Stimulated activated CD8-positive, alpha-beta memory T cell treated with anti-CD3 and anti-CD28 coated beads, Interleukin-15, amount 100 ng/mL, for 1 hour (primary cell): ENCODE results near the gene EEFSEC.

ENCODE experiments used
- DNase-seq: peaks from one replicate; pipeline ENCODE4 v3.0.0-alpha.2; 2020; ENCODE audit warnings: low read depth

The EEFSEC gene

DNA sequence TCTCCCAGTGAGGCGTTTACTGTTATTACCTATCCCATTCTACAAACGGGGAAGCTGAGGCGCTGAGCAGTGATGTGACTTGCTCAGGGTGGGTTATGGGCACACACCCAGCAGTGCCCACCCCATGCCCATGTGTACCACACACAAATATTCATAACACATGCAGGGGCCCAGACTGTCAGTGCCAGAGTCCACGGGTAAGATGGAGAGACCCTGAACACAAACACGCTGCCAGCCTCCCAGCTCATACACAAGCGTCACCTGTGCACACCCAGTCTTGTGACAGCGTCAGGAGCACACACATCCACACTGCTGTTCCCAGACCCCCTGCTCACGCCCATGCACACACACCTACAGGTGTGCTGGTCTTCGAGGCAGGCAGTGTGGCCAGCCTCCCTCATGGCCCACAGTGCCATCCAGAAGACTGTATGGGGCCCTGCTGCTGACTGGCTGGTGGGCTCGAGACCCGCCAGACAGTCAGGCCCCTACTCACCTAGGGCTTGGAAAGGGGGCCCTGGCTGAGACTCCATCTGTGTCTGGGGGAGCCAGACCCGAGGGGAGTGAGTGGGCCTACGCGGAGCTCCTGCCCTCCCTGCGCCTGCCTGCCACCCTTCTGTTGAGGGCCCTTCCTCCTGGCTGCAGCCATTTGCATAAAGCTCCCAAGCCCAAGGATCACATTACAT, 274.0 kb downstream of the EEFSEC start:
- DNase-seq = no peak

DNA sequence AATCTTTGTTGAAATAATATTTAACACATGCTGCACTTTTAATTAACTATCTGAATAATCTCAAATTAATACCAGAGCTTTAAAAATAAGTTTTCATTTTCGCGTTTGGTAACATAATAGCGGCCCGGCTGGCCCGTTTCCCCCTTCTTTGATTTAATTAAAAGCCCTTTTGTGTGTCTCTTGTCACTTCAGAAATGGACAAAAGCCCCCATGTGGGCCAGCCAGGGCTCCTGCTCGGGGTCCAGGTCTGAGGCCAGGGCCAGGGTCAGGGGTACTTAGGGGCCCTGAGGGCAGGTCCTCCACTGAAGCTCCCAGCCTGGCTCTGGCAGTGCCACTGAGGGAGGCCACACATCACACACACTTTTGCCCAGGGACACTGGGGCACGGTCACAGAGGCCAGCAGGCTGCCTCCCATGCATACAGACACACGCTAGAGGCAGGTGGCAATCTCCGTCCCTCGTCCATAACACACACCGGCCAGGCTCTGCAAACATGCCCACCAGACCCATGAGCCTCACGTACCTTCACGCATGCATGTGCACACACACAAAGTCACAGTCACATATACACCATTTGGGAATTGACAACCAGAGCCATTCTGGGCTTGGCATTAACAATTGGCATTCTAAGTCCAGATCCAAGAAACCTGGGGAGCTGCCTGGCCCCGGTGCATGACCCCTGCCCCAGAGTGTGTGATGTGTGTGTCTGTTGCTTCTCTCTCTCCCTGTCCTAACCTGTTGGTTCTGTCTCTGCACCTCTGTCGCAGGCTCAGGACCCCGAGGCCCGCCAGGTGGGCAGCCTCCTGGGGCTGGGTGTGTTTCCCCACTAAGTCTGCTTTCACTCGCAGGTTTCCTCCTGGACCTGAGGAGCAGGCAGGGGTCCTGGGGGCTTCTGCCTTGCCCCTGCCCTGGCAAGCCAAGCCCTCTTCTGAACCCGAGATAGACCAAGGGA, 274.9 kb downstream of the EEFSEC start:
- DNase-seq = no peak

DNA sequence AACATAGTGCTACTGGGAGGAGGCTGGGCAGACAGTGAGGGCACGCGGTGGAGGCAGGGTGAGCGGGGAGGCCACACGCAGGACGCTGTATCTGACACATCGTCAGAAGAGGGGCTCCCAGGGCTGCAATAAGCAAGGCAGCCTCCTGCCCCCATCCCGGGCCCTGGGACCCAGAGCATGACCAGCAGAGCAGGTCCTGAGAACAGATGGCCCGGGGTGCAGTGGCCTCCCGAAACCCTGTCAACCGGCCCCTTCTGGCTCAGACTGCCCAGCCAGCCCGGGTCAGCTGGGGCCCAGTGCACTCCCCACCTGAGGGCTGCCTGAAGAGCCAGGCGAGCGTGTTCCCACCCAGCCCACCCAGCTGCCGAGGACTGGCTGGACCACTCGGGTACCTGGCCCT, 276.0 kb downstream of the EEFSEC start:
- no peak for DNase-seq

DNA sequence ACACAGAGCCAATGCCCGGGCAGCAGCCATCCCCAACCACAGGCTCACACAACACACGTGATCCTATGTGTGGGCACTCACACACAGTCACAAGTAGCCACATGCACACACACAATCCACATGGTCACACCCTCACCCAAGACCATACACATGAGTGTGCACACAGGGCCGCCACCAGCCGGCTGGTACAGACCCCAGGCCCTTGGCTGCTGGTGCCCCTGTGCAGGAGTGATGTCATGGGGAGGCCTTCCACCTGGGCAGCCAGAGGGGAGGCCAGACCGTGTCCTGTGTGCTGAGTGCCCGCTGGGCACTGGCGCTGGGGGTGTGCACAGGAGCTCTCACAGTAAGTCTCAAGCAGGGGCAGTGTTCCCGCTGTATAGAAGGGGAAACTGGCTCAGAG, 276.5 kb downstream of the EEFSEC start:
- DNase-seq = no peak

DNA sequence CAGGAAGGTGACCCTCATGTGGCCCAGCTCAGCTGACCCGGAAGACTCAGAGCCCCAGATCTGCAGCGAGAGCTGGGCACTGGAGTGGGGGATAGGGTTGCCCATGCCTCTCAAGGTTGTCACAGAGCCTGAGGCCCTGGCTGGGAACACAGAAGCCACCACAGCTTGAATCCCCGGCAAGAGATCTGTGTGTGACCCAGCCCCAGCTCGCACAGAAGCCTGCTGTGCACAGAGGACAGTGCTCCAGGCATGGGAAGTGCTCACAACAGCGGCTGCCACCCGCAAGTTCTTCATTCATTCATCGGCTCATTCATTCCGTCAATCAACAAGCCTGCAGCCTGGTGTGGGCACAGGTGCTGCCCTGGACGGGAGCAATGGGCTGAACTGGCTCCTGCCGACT, 277.0 kb downstream of the EEFSEC start:
- DNase-seq = no peak

DNA sequence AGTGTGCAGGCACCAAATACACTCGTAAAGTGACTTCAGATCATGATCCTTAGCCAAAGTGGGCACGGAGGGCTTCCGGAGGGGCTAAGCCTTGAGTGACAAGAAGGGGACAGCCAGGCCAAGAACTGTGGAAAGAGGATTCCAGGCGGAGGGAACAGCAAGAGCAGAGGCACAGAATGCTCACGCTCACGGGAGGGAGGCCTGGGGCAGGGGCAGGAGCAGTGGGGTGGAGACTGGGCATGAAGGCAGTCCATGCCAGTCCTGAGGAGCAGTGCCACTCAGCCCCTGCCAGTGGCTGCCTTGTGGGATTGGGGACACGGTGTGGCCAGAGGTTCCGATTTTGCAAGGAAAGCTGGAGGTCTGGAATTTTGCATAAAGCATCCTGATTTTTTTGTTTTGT, 277.4 kb downstream of the EEFSEC start:
- DNase-seq = no peak

DNA sequence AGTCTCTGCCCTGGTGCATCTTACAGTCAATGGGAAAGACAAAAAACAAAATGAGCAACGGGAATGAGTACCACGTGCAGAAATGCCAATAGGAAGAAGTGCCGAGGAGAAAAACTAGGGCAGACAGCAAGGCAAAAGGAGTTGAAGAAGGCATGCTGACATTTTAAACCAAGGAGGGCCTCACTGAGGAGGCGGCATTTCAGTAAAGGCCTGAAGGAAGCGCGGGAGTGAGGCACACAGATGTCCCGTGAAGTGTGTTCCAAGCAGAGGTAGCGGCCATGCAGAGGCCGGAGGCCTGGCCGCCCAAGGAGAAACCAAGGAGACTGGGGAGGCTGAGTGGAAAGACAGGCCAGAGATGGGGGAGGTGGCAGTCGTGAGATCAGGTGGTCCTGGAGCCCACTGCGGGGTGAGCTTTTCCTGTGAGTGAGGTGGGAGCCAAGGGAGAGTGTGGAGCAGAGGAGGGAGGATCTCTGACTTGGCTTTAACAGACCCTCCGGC, 278.6 kb downstream of the EEFSEC start:
- DNase-seq = no peak

DNA sequence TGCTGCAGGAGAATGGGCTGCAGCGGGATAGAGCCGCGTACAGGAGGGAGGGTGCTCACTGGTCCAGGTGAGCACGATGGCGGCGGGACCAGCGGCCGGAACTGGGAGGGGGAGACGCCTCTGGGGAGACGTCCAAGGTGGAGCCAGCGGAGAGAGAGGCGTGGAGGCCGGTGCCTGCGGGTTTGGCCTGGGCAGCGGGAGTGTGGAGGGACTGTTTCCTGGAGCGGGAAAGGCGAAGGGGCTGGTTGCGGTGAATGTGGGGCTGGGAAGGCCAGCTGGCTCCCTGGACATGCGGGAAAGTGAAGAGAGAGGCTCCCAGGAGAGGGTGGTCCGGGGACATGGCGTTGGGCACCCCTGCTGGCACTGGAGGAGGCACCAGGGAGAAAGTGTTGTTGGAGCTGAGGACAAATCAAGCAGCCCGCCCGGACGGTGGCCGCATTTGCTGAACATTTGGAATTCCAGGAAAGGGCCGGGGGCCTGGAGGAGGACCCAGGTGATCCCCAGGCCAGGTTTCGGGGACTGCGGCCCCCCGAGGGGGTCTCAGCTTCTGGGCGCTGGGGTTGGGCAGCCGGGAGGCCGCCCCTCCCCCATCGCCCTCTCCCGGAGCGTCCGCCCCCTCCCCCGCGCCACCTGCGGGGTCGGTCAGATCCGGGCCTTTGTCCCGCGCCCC, 279.2 kb downstream of the EEFSEC start:
- DNase-seq = no peak

DNA sequence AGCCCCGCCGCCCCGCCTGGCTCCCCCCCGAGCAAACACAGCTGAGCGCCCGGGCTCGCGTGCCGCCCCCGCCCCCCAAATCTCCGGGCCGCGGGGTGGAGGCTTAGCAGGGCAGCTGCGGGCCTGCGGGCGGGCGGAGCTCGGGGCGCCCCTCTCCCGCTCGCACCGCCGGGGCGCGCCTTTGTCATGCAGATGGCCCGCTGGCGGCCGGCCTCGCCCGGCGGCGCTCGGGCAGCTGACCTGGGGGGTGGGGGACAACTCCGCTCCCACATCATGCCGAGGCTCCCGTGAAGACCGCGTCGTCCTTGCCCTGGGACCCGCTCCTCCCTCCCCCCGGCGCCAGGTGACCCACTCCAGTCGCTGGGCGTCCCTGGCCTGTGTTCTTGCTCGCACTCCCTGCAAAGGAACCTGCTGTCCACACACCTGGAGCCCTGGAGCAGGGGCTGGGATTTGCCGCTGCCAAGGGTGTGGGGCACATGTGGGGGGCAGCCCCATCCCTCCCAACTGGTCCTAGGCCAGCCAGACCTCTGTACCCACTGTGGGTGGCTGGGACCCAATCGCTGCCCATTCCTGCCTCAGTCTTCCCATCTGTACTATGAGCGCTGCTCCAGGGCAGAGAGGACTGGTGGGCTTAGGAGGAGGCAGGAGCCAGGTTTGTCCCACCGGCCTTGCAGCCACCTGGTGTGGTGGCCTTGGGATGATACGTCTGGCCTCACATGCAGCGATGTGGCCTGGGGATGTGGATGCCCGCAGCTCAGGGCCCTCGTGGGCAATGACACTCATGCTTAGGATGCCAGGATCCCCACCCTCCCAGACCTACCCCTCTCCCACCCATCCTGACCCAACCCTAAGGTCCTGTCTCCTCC, 279.9 kb downstream of the EEFSEC start:
- no peak for DNase-seq

DNA sequence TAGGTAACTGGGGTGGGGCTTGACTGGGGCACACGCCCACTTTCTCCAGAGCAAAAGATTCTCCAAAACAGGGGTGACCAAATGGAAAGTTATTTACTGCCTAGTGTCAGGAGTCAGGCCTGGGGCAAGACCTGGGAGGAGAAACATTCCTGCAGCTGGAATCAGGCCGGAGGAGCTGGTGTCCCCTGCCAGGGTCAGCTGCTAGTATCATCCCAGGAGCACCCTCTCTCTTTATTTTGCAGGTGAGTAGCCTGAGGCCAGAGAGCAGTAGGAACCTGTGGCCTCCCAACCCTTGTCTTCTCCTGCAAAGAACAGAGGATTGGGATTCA, 280.5 kb downstream of the EEFSEC start:
- DNase-seq = no peak

DNA sequence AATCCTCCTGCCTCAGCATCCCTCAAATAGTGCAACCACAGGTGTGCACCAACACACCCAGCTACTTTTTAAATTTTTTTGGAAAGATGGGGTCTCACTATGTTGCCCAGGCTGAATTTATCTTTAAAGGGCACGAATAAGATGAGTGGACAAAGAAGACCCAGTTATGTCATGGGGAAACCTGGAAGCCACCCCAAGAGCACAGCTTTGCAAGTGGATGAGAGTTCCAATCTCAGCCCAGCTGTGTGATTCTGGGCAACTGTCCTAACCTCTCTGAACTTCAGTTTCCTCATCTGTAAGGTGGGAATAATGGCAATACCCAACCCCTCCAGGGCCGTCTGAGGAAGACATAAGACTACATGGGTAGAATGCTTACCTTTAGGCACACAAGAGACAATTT, 281.2 kb downstream of the EEFSEC start:
- no peak for DNase-seq

DNA sequence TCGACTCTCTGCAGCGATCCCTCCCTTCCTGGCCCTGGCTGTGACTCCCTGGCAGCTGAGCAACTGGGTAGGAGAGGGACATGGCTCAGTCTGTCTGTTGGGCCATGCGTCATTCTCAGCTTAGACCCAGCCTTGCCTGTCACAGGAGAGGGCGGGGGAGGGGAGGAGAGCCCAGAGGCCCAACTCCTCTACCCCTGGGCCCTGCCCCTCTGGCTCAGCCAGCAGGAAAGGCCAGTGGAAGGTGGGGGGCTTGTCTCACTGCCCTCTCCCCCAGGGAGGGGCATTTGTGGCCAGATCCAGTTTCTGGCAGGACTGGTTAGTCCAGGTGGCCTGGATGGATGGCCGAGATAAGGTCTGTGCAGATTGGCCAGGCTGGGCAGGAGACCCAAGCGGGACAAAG, 281.8 kb downstream of the EEFSEC start:
- DNase-seq = no peak

DNA sequence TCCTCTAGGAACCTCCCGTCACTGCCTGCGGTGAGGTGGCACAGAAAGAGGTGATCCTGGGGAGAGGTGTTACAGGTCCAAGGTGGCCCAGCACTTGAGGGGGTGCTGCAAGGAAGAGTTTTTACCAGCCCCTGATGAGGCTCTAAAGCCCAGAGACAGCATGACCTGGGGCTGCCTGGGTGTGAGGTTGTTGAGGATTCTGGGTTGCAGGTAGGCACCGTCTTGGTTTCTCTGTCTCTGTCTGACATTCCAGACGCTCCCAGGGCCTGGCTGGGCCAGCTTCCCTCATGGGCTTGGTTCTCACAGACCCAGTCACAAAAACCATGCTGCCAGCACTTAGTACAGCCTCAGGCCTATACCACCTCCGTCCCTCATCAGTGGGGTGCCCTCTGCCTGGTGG, 282.3 kb downstream of the EEFSEC start:
- DNase-seq = no peak

DNA sequence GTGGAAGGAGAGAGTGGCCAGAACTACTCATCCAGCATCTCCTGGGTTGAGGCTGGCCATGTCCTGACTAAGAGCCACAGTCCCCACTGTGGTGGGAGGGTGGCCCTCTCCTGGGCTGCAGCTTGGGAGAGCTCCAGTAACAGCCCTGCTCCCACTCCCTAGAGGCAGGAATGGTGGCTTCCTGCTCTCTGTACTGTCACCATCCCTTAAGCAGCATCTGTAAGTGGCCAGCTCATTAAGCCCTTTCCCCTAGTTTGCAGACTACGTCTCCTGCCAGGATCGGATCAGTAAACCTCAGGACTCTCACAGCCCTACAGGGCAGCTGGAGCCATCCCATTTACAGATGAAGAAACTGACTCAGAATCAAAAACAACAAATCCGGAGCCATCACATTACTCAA, 282.9 kb downstream of the EEFSEC start:
- DNase-seq = no peak

DNA sequence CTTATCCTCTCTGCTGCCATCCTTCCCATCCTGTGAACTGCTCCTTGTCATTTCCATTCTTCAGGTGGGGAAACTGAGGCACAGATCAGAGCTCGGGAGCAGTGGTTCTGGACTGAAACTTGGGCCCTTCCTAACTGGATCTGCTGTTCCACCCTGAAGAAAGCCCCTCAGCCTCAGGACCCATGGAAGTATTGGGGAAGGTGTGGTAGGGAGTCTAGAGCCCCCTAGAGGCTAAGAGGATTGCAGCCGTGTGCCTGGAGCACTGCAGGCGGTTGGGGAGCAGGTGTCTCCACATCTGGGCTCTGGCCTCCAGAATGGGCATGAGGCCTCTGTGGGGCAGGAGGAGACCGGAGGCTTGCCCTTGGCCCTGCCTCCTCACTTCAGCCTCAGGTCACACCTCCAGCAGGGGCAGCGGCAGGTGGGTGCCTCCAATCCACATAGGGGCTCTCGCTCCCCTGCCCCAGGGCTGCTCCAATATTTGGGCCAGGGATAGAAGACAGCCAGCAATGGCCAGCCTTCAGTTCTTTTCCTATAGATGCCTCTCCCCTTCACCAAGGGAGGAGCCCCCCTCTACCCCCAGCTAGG, 285.3 kb downstream of the EEFSEC start:
- no peak for DNase-seq

DNA sequence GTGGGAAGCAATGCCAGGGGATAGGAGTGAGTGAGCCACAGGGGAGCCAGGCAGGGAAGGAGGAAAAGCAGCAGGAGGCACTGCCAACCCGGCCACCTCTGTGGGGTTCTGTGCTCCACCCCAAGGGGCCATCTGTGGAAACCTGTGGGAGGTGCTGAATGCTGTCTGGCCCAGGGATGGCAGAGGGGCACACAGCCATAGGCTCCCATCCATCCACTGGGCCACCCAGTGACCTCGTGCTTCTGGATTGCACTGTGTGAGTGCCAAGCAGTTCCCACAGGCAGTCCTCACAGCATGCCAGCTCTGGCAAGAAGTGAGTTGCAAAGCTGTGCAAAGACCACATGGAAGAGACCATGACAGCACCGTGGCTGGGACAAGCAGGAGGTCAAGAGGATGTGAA, 285.9 kb downstream of the EEFSEC start:
- DNase-seq = no peak

DNA sequence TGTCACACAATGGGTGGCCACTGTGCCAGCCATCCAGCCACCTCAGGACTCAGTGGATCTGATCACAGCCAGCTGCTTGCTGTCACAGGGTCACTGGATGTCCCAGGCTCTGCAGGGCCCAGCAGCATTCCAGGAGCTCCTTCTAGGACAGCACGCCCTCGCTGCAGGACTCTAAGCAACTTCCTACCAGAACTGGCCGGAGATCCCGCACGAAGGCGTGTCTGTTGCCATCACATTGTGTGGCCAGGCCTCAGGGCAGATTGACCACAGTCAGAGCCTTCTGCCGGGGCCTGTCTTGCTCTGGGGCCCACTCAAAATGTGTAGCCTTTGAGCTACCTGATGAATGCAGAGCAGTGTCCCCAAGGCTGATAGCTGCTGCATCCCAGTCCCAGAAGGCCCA, 288.8 kb downstream of the EEFSEC start:
- no peak for DNase-seq

DNA sequence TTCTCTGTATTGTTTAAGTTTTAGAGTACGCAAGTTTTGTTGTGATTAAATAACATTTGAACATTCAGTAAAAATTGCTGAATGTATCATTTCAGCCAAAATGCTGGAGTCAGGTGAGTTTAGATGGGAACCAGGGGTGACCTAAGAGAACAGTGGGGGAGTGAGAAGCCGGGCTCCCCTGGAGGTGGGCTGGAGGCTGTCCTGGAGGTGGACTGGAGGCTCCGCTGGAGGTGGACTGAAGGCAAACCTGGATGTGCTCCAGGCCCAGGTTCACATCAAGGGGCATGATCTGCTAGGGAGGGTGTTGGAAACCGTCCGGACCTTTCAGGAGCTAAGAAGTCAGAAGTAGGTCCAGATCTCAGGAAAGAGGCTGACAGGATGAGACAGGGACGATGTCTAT, 289.7 kb downstream of the EEFSEC start:
- no peak for DNase-seq

DNA sequence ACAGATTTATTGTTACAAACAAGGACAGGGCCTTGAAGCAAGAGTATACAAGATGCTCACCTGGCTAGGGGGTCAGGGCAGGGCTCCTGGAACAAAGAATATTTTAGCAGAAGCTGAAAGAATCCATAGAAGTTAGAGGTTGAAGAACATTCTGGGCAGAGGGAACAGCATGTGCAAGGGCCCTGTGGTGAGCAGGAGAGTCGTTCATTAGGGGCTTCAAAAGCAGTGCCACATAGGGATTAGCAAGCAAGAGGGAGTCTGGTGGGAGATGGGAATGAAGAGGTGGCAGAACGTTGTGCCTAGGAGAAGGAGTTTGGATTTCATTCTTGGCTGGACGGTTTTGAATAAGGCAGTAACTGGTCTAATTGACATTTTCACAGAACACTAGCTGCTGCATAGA, 290.5 kb downstream of the EEFSEC start:
- no peak for DNase-seq

DNA sequence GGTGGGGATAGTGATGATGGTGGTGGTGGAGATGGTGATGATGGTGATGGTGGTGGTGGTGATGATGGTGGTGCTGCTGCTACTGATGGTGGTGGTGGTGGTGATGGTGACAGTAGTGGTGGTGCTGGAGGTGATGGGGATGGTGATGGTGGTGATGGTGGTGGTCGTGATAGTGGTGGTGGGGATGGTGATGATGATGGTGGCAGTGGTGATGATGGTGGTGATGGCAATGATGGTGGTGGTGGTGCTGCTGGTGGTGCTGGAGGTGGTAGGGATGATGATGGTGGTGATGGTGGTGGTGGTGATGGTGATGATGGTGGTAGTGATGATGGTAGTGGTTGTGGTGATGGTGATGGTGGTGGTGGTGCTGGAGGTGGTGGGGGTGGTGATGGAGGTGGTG, 292.1 kb downstream of the EEFSEC start:
- DNase-seq = no peak

DNA sequence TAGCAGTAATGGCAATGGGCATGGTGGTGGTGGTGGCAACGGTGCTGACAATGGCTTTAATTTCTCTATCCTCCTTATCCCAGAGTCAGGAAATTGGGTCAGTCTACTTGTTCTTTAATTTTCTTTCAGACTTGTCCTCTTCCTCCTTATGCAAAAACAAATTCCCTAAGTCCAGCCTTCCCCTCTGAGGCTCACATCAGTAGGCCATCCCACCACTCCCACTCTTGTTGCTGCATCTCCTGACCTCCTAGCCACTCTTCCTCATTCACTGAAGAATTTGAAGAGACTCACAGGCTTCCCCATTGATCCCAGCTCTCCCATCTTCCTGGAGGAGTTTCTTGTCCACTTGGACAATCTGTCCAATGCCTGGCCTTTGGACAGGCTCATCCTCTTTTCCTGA, 293.5 kb downstream of the EEFSEC start:
- DNase-seq = no peak

DNA sequence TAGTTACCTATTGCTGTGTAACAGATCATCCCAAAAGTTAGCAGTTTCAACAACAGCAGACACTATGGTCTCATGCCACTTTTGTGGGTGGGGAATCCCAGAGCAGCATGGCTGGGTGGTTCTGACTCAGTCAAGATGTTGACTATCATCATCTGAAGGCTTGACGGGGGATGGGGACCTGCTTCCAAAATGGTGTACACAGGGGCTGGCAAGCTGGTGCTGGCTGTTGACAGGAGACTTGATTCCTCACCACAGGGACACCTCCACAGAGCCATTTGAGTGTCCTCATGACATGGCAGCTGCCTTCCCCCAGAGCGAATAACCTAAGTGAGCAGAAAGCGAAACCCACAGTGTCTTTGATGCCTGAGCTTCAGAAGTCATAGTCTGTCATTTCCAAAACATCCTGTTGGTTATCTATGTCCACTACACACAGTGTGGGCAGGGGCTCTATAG, 294.3 kb downstream of the EEFSEC start:
- DNase-seq = no peak
